ENCODE results near the gene SH3PXD2B. TPM values are rescaled to one million over a fixed set of nuclear protein-coding genes. Genes with fewer than 3 reads are reported as not detected.
A peak's percentile ranks its signal among the peaks of the same experiment; 100 is the strongest.

The SH3PXD2B gene
- total and polyA plus RNA-seq, 8 donors = 6.7 to 63.0 (median 20.5) TPM

- H3K36me3 ChIP-seq = peaks cover 7 to 26% (median 8%) of the 10 kb centered on the region in 4 donors
These were observed 33.3 kb downstream of the SH3PXD2B start for GRCh38 chr5:172421020-172421419.

DNA sequence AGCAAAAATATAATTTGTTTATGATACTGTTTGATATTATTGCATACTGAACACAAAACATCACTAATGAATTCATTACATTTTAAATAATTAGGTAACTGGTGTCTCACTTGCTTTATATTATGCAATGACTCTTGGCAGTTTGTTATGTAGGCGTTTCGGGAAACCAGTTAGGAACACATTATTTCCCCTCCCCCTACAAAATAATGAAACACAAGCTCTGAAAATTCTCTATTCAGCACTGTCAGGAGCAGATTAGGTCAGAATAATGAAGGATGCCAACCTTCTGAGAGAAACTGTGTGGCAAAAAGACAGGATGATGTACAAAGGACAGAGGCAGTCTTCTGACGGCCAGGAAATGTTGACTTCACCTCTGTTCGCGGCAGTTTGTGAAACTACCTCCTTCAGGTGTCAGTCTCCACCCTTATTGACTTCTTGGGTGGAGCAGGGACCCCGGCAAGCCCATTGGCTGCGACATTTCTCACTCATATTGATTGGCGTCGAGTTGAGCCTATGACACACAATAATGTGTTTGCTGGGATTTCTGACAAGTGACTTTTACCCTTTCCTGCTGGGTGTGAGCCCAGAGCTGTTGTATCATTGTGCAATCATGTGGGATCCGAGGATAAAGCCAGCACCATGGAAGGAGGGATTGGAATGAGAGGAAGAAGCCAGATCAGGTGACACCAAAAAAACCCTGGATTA, 33.9 kb downstream of the SH3PXD2B start:
- intact Hi-C loops (cut with DNase I; ENCODE audit: low total_unique reads) = no loop called here
- peak overlapping the region; percentile 53 to 94 (median 84) for H3K27ac ChIP-seq
- peak; percentile 64 to 87 for DNase-seq
- H3K36me3 ChIP-seq = peaks cover 7 to 26% (median 8%) of the 10 kb centered on the region in 4 donors
- H3K4me3 ChIP-seq = no peak overlapping the region
- peaks cover 25 to 89% (median 70%) of the 10 kb centered on the region in 4 donors for H3K4me1 ChIP-seq
- TF ChIP-seq POLR2AphosphoS5 (IDR thresholded peaks at IDR 0.05) = peak; percentile 67 to 96 (median 85)
- no peak for TF ChIP-seq EP300 (IDR thresholded peaks at IDR 0.05)
- 31 to 53% (median 46%) methylated on average over 10 of the region's 10 CpGs for WGBS, 5 donors
- no peaks in the 10 kb centered on the region for H3K27me3 ChIP-seq
- H3K9me3 ChIP-seq = no peaks in the 10 kb centered on the region

More at GRCh38 chr5:172421020-172421419, 33.3 kb downstream of the SH3PXD2B start:
- Histone ChIP-seq H3K27me3 (no peaks in the 10 kb centered on the region), H3K9me3 (no peaks in the 10 kb centered on the region), H3K27ac (peak overlapping the region; percentile 47 to 94 (median 84)), H3K4me3 (no peak overlapping the region), H3K4me1 (peaks cover 25 to 92% (median 71%) of the 10 kb centered on the region in 4 donors)
- DNase-seq = no peak
- 77 to 84% (median 81%) methylated on average over 7 of the region's 7 CpGs for WGBS, 5 donors
- intact Hi-C loops (cut with DNase I; ENCODE audit: low total_unique reads) = no loop called here
- TF ChIP-seq EP300 (IDR thresholded peaks at IDR 0.05) (no peak), POLR2AphosphoS5 (IDR thresholded peaks at IDR 0.05) (no peak), POLR2A (IDR thresholded peaks at IDR 0.05) (no peak), CTCF (IDR thresholded peaks at IDR 0.05) (no peak)

GRCh38 chr5:172418862-172419814, 35.2 kb downstream of the SH3PXD2B start:
- intact Hi-C loops (cut with DNase I; ENCODE audit: low total_unique reads) = no loop called here
- no peak for TF ChIP-seq EP300 (IDR thresholded peaks at IDR 0.05)
- TF ChIP-seq CTCF (IDR thresholded peaks at IDR 0.05) = no peak
- TF ChIP-seq POLR2AphosphoS5 (IDR thresholded peaks at IDR 0.05) = no peak
- no peak for TF ChIP-seq POLR2A (IDR thresholded peaks at IDR 0.05)
- H3K27me3 ChIP-seq = no peaks in the 10 kb centered on the region
- H3K9me3 ChIP-seq = no peaks in the 10 kb centered on the region
- WGBS, 5 donors = 71 to 84% (median 76%) methylated on average over 20 of the region's 20 CpGs
- H3K4me3 ChIP-seq = no peak overlapping the region
- peak in 1 of 2 donors; percentile 71 for DNase-seq
- H3K27ac ChIP-seq = peak overlapping the region; percentile 39 to 94 (median 84)
- peaks cover 33 to 88% (median 64%) of the 10 kb centered on the region in 4 donors for H3K4me1 ChIP-seq
- H3K36me3 ChIP-seq = peaks cover 7 to 26% (median 8%) of the 10 kb centered on the region in 4 donors

DNA sequence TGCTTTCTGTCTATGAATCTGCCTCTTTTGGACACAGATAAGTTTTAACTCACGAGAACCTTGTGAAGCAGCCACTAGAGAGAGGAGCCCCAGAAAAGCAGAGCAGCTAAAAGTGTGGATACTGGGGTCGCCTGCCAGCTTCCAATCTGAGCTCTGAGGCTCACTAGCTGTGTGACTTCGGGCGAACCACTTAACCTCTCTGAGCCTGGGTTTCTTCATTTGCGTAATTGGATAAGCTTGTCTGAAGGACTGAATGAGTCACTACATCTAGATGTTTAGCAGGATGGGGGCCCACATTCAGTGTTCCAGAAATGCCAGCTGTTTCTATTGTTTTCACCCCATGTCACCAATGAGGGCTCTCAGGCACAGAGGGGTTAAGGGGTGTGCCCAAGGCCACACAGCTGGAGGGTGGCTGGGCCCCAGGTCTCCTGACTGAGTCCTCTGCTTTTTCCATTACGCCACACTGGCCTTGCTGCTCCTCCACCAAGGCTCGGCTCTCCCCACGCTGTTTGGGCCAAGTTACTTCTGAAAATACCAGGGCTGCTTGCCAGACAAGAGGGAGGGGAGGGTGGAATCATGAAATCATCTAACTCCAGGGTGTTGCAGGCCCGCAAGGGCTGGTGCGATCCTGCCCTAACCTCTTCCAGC, 36.2 kb downstream of the SH3PXD2B start:
- 46 to 62% (median 58%) methylated on average over 10 of the region's 10 CpGs for WGBS, 5 donors
- intact Hi-C loops (cut with DNase I; ENCODE audit: low total_unique reads) = no loop called here
- Histone ChIP-seq H3K27me3 (no peaks in the 10 kb centered on the region), H3K36me3 (peaks cover 7 to 26% (median 8%) of the 10 kb centered on the region in 4 donors), H3K27ac (peak overlapping the region; percentile 39 to 94 (median 84)), H3K4me3 (no peak overlapping the region), H3K9me3 (no peaks in the 10 kb centered on the region), H3K4me1 (peaks cover 41 to 90% (median 69%) of the 10 kb centered on the region in 4 donors)
- peak; percentile 60 to 96 for DNase-seq
- TF ChIP-seq EP300 (IDR thresholded peaks at IDR 0.05) = peak; percentile 96
- TF ChIP-seq POLR2AphosphoS5 (IDR thresholded peaks at IDR 0.05) = peak; percentile 74 to 97 (median 84)
- no peak for TF ChIP-seq CTCF (IDR thresholded peaks at IDR 0.05)
- TF ChIP-seq POLR2A (IDR thresholded peaks at IDR 0.05) = no peak

Data from stomach (tissue), 9 donors.